DND-41 (cell line): ENCODE results near the gene ATP9A.
"Not testable (repeated sequence)": the region's sequence is repeated elsewhere in the genome, so short reads cannot be mapped to it uniquely, and the experiment has no call there.

Experiments used
- ATAC-seq: fragments of 200-7000 bp; cut with Tn5 transposase; 3 replicates; pipeline ENCODE4 v1.9.1; 2021; ENCODE audit warnings: low read depth; ENCODE audit not compliant: insufficient read depth
- DNase-seq: peaks from one replicate; pipeline ENCODE4 v3.0.0-alpha.2; 2020
- H2AFZ ChIP-seq: 2 replicates; pipeline ENCODE4 v1.6.0; 2012; ENCODE audit warnings: low read depth, low read length
- H3K27ac ChIP-seq: 2 replicates; pipeline ENCODE4 v1.5.1; 2012; ENCODE audit warnings: low read length, inconsistent platforms
- H3K27me3 ChIP-seq: fragments of 200-600 bp; sonication (generic); 2 replicates; pipeline ENCODE4 v1.6.0; 2012; ENCODE audit warnings: low read length, mild to moderate bottlenecking, inconsistent platforms; ENCODE audit not compliant: insufficient read depth, poor library complexity
- H3K36me3 ChIP-seq: 2 replicates; pipeline ENCODE4 v1.5.1; 2012; ENCODE audit warnings: low read length, inconsistent platforms; ENCODE audit not compliant: insufficient read depth
- H3K4me1 ChIP-seq: 2 replicates; pipeline ENCODE4 v1.5.1; 2012; ENCODE audit warnings: mild to moderate bottlenecking, low read length; ENCODE audit not compliant: insufficient read depth
- H3K4me2 ChIP-seq: 2 replicates; pipeline ENCODE4 v1.6.0; 2012; ENCODE audit warnings: mild to moderate bottlenecking, moderate library complexity, low read length, inconsistent platforms; ENCODE audit not compliant: insufficient read depth
- H3K4me3 ChIP-seq, 2 experiments: fragments of 200-600 bp in 1 of 2; shearing (Covaris generic) in 1 of 2; 2 replicates each; pipeline ENCODE4 v1.5.1; 2012 to 2016; ENCODE audit warnings: inconsistent platforms in 2 of 2, low read length in 2 of 2, mild to moderate bottlenecking in 2 of 2, low read depth in 1 of 2, moderate library complexity in 1 of 2
- H3K79me2 ChIP-seq: 2 replicates; pipeline ENCODE4 v1.6.0; 2012; ENCODE audit warnings: low read length, inconsistent platforms; ENCODE audit not compliant: insufficient read depth
- H3K9ac ChIP-seq: 2 replicates; pipeline ENCODE4 v1.6.0; 2012; ENCODE audit warnings: low read depth, mild to moderate bottlenecking, inconsistent platforms, low read length, moderate library complexity
- H3K9me3 ChIP-seq: 2 replicates; pipeline ENCODE4 v1.5.1; 2012; ENCODE audit warnings: low read length, moderate library complexity, mild to moderate bottlenecking, inconsistent platforms; ENCODE audit not compliant: insufficient read depth, severe bottlenecking
- H4K20me1 ChIP-seq: 2 replicates; pipeline ENCODE4 v1.6.0; 2012; ENCODE audit warnings: low read length; ENCODE audit not compliant: insufficient read depth
- CTCF ChIP-seq: IDR thresholded peaks from 2 replicates; pipeline ENCODE4 v1.5.1; 2012; ENCODE audit warnings: borderline replicate concordance, low read length, moderate library complexity, mild to moderate bottlenecking; ENCODE audit not compliant: poor library complexity, severe bottlenecking; ENCODE audit errors: extremely low read depth
- EZH2 ChIP-seq: IDR thresholded peaks from 3 replicates; pipeline ENCODE4 v1.6.1; 2012; ENCODE audit warnings: borderline replicate concordance, low read depth, mild to moderate bottlenecking, moderate library complexity, low read length, inconsistent platforms; ENCODE audit not compliant: severe bottlenecking

ATP9A gene

GRCh38 chr20:51659491-51660050 is 108.6 kb downstream of the ATP9A start:
- DNase-seq (no peak), ATAC-seq (no peak)
- Histone ChIP-seq H3K79me2 (no peaks in the 10 kb centered on the region), H3K27me3 (no peaks in the 10 kb centered on the region), H3K36me3 (no peaks in the 10 kb centered on the region), H3K4me3 (no peak overlapping the region), H3K4me2 (no peak overlapping the region), H2AFZ (no peak overlapping the region), H3K4me1 (no peaks in the 10 kb centered on the region), H4K20me1 (no peaks in the 10 kb centered on the region), H3K9ac (no peak overlapping the region), H3K27ac (no peak overlapping the region), H3K9me3 (no peaks in the 10 kb centered on the region)
- TF ChIP-seq EZH2 (no peak), CTCF (no peak)

GRCh38 chr20:51656726-51657260 is 111.4 kb downstream of the ATP9A start:
- Histone ChIP-seq H4K20me1 (no peaks in the 10 kb centered on the region), H3K4me2 (no peak overlapping the region), H3K9me3 (no peaks in the 10 kb centered on the region), H3K36me3 (no peaks in the 10 kb centered on the region), H3K4me1 (no peaks in the 10 kb centered on the region), H3K27me3 (no peaks in the 10 kb centered on the region), H2AFZ (no peak overlapping the region; the same call in 1 of the 2 replicates), H3K79me2 (no peaks in the 10 kb centered on the region), H3K27ac (no peak overlapping the region), H3K4me3 (no peak overlapping the region), H3K9ac (no peak overlapping the region)
- ATAC-seq = no peak
- no peak for DNase-seq
- TF ChIP-seq CTCF (no peak), EZH2 (no peak)

- H3K27ac ChIP-seq, H3K9ac ChIP-seq, H3K4me2 ChIP-seq, ATAC-seq, H3K4me3 ChIP-seq, H4K20me1 ChIP-seq, DNase-seq, H3K27me3 ChIP-seq, H2AFZ ChIP-seq, H3K36me3 ChIP-seq, H3K79me2 ChIP-seq, H3K9me3 ChIP-seq, H3K4me1 ChIP-seq: not testable (repeated sequence)
Observed at GRCh38 chr20:51656089-51656488, 112.1 kb downstream of the ATP9A start.

- H4K20me1 ChIP-seq = no peaks in the 10 kb centered on the region
- no peaks in the 10 kb centered on the region for H3K36me3 ChIP-seq
- no peak overlapping the region for H2AFZ ChIP-seq
- no peak overlapping the region for H3K27ac ChIP-seq
- no peak overlapping the region for H3K4me2 ChIP-seq
- TF ChIP-seq EZH2 (no peak), CTCF (no peak)
- H3K79me2 ChIP-seq = no peaks in the 10 kb centered on the region
- H3K9me3 ChIP-seq = no peaks in the 10 kb centered on the region
- H3K4me1 ChIP-seq = no peaks in the 10 kb centered on the region
- H3K27me3 ChIP-seq = no peaks in the 10 kb centered on the region
- DNase-seq (no peak), ATAC-seq (no peak)
- no peak overlapping the region for H3K4me3 ChIP-seq
- H3K9ac ChIP-seq = no peak overlapping the region
Observed at GRCh38 chr20:51654495-51654894, 113.7 kb downstream of the ATP9A start.
